Stomach (tissue), 9 donors: Measurements from ENCODE around the gene SMG1. TPM values are rescaled to one million over a fixed set of nuclear protein-coding genes. Genes with fewer than 3 reads are reported as not detected.
"Not testable (repeated sequence)": the region's sequence is repeated elsewhere in the genome, so short reads cannot be mapped to it uniquely, and the experiment has no call there.

Source experiments
- DNase-seq, 2 donors: peaks; one replicate each; pipeline versions ENCODE4 v3.0.0 to v3.0.0-alpha.2; 2013 to 2019
- H3K27ac ChIP-seq, 5 donors: fragments of 200-600 bp in 4 of 5; sonication (generic) in 4 of 5; one replicate each; pipeline ENCODE4 v1.5.1; 2013 to 2019; ENCODE audit warnings: mild to moderate bottlenecking in 1 of 5, moderate library complexity in 1 of 5
- H3K27me3 ChIP-seq, 3 donors: fragments of 200-600 bp; sonication (generic); one replicate each; pipeline ENCODE4 v1.5.1; 2017 to 2019; ENCODE audit warnings: mixed run types in 1 of 3
- H3K36me3 ChIP-seq, 4 donors: fragments of 200-600 bp; sonication (generic); 1 replicate in 3 of 4; 2 replicates in 1 of 4; pipeline ENCODE4 v1.5.1; 2016 to 2019
- H3K4me1 ChIP-seq, 4 donors: fragments of 200-600 bp; sonication (generic); one replicate each; pipeline ENCODE4 v1.5.1; 2016 to 2019
- H3K4me3 ChIP-seq, 4 donors: fragments of 200-600 bp; sonication (generic) in 3 of 4; one replicate each; pipeline ENCODE4 v1.5.1; 2016 to 2019; ENCODE audit warnings: mild to moderate bottlenecking in 1 of 4
- H3K9me3 ChIP-seq, 4 donors: fragments of 200-600 bp; sonication (generic); one replicate each; pipeline ENCODE4 v1.5.1; 2016 to 2019
- CTCF ChIP-seq, 7 experiments: fragments of 450-650 bp in 4 of 7; fragments of 200-600 bp in 3 of 7; sonication (generic) in 3 of 7; IDR thresholded peaks; one replicate each; pipeline ENCODE4 v1.5.1; 2016 to 2019; ENCODE audit warnings: antibody characterized with exemption in 7 of 7, control low read depth in 2 of 7, mild to moderate bottlenecking in 1 of 7
- WGBS, 5 donors: extraction: QIAGEN DNeasy Blood & Tissue Kit in 3 of 5; methylation state at CpG; one replicate each; pipeline versions ENCODE4 v1.1.5 to v1.1.7; 2013 to 2018; 5-methylcytosine and 5-hydroxymethylcytosine counted together
- intact Hi-C: fragments of 100-400 bp; cut with DNase I; formaldehyde crosslinking; loops from one replicate; pipeline ENCODE4 v1.15.1; 2023; ENCODE audit warnings: low total_unique reads
- polyA plus RNA-seq, 3 donors: library from polyadenylated mRNA; stranded (reverse); fragments of 200-250 nt; gene quantifications; one replicate each; pipeline ENCODE4 v1.2.3, GENCODE V29; 2013
- total RNA-seq, 5 donors: library from RNA; depleted of rRNA; stranded (reverse); fragments of >200 nt; gene quantifications; one replicate each; pipeline versions ENCODE4 v1.1.0 to v1.2.3, GENCODE V29; 2014 to 2016
- donor health status: healthy with polysubstance abuse.
- donor health status: Bipolar disorder and iron deficiency.
- donor health status: healthy.

The SMG1 gene
- total and polyA plus RNA-seq, 8 donors, result 3.8 to 135 (median 61.0) TPM

DNA sequence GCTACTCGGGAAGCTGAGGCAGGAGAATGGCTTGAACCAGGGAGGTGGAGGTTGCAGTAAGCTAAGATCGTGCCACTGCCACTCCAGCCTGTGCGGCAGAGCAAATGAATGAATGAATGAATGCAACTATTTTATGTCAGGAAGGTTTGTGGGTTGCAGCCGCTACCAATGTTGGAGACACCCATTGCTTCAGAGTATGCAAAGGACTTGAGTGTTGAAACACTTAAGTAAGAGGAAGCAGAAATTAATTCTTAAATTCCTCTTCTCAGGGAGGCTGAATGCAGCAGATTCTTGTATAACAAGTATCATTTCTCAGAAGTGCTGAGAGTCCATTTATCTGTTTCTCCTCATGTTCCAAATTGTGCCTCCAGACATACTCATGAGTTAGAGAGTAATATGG lies 151.6 kb downstream of the SMG1 start:
- DNase-seq, H3K27ac ChIP-seq, intact Hi-C loops, H3K4me1 ChIP-seq, H3K27me3 ChIP-seq, H3K36me3 ChIP-seq, H3K4me3 ChIP-seq, H3K9me3 ChIP-seq: not testable (repeated sequence)
- WGBS, 5 donors, result 91 to 96% (median 95%) methylated on average over 4 of the region's 4 CpGs

- H3K27me3 ChIP-seq, H3K4me3 ChIP-seq, H3K4me1 ChIP-seq, H3K27ac ChIP-seq, intact Hi-C loops, H3K9me3 ChIP-seq, H3K36me3 ChIP-seq, DNase-seq: not testable (repeated sequence)
- 70 to 80% (median 73%) methylated on average over 7 of the region's 7 CpGs for WGBS, 5 donors
These were observed 154.0 kb downstream of the SMG1 start for GRCh38 chr16:18772171-18772570.

GRCh38 chr16:18770336-18770962 lies 155.8 kb downstream of the SMG1 start:
- H3K9me3 ChIP-seq, intact Hi-C loops, DNase-seq, H3K4me1 ChIP-seq, H3K27me3 ChIP-seq, H3K27ac ChIP-seq, H3K4me3 ChIP-seq, H3K36me3 ChIP-seq: not testable (repeated sequence)
- 87 to 92% (median 89%) methylated on average over 11 of the region's 11 CpGs for WGBS, 5 donors

DNA sequence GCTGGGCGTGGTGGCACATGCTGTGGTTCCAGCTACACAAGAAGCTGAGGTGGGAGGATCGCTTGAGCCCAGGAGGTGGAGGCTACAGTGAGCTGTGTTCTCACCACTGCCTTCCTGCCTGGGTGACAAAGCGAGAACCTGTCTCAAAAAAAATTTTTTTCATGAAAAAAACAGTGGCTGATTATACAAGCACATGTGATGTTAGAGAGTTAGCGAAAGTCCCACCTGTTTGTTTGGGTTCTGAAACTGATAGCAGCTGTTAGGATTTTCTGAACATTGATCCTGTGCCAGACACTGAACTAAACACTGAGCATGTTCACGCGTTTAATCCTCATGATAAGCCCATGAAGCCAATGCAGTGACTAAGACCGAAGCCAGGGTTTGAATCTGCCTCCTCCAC lies 159.0 kb downstream of the SMG1 start:
- H3K36me3 ChIP-seq, H3K4me1 ChIP-seq, intact Hi-C loops, H3K27me3 ChIP-seq, H3K27ac ChIP-seq, DNase-seq, H3K4me3 ChIP-seq, H3K9me3 ChIP-seq: not testable (repeated sequence)
- 26 to 51% (median 38%) methylated on average over 4 to 6 of the region's 7 CpGs for WGBS, 5 donors

DNA sequence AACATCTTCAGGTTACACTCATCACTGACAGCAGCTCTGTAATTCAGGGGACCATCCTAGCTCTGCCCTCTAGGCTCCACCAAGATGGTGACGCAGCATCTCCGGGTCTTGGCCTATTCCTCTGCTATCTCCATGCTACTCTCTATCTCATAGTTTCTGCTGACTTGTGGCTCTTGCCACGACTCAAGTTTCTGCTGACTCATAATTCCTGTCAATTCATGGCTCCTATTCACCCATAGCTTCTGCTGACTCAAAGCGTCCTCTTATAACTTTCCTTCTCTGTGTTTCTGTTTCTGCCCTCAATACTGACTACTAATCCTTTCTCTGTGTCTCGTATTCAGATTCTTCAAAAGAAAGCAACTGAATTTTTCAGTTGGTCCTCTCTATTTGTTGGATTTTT lies 163.5 kb downstream of the SMG1 start:
- H3K9me3 ChIP-seq, H3K36me3 ChIP-seq, H3K4me1 ChIP-seq, H3K27ac ChIP-seq, H3K27me3 ChIP-seq, H3K4me3 ChIP-seq, DNase-seq, intact Hi-C loops: not testable (repeated sequence)
- WGBS, 5 donors, result 30 to 48% (median 37%) methylated on average over 3 of the region's 5 CpGs

- intact Hi-C loops, result not testable (repeated sequence)
- peak in 5 of 7 experiments; percentile 49 to 70 (median 59) for TF ChIP-seq CTCF (IDR thresholded peaks at IDR 0.05)
- peak; percentile 13 to 50 for DNase-seq
These were observed 166.3 kb downstream of the SMG1 start for GRCh38 chr16:18759598-18760520.

DNA sequence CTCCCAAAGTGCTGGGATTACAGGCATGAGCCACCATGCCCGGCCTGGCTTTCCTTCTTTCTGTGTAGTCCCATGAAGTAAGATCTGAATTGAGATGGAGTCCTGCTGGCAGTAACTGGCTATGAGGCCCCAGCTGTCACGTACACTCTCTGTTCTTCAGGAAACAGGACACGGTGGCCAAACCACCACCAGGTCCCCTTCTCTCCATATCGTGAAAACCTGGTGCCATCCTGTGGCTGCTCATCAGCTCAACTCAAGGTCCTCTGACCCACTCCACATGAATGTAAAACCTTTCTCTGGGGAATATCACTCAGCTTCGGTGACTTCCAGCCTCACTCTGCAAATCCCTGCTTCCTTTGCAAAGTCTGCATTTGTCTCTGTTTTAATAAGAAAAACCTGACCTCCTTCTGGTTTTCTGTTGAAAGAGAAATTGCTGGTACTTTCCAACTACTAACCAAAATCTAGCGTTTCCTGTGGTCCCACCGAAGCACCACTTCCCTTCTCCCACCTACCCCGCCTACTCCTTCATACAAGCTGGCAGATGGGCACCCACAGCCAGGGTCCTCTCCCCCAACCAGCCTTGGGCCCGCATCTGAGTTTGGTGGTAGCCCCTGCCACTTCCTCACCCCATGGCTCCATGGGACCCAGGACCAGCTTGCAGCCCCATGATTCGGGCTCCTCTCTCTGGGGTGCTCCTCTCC lies 168.1 kb downstream of the SMG1 start:
- H3K4me3 ChIP-seq, DNase-seq, H3K27me3 ChIP-seq, H3K4me1 ChIP-seq, H3K36me3 ChIP-seq, H3K27ac ChIP-seq, intact Hi-C loops, H3K9me3 ChIP-seq: not testable (repeated sequence)
- WGBS, 5 donors, result 10 to 43% (median 23%) methylated on average over 2 to 3 of the region's 10 CpGs; no CpG with 5 or more reads in 1 of the 5 donors

More at GRCh38 chr16:18759598-18760520, 166.3 kb downstream of the SMG1 start:
- not testable (repeated sequence) for H3K27ac ChIP-seq, H3K4me3 ChIP-seq, H3K9me3 ChIP-seq, H3K4me1 ChIP-seq, H3K27me3 ChIP-seq, H3K36me3 ChIP-seq
- 17 to 32% (median 21%) methylated on average over 14 to 19 of the region's 21 CpGs for WGBS, 5 donors

DNA sequence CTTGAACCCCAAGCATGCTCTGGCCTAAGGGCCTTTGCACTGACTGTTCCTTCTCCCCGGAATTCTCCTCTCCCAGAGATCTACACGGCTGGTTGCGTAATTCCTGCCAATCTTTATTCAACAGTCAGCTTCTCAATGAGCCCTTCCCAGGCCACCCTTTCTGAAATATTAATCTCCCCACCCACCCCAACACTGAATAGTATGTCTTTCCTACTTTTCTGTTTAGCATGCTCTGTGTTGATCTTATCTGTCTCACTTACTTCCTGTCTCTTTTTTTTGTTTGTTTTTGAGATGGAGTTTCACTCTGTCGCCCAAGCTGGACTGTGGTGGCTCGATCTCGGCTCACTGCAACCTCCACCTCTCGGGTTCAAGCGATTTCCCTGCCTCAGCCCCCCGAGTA lies 169.6 kb downstream of the SMG1 start:
- H3K27me3 ChIP-seq, H3K4me3 ChIP-seq, H3K9me3 ChIP-seq, H3K4me1 ChIP-seq, H3K27ac ChIP-seq, intact Hi-C loops, H3K36me3 ChIP-seq, DNase-seq: not testable (repeated sequence)
- 54 to 70% (median 64%) methylated on average over 9 of the region's 9 CpGs for WGBS, 5 donors
